Sciatic nerve (tissue), 2 donors: ENCODE measurements around the gene RSPH3. TPM values are rescaled to one million over a fixed set of nuclear protein-coding genes. Genes with fewer than 3 reads are reported as not detected.
"Not testable (repeated sequence)": the region's sequence is repeated elsewhere in the genome, so short reads cannot be mapped to it uniquely, and the experiment has no call there.

Experiments used
- ATAC-seq: fragments of 200-7000 bp; cut with Tn5 transposase; one replicate; pipeline ENCODE4 v1.9.1; 2020; ENCODE audit warnings: mild to moderate bottlenecking, moderate library complexity
- DNase-seq: peaks from one replicate; pipeline ENCODE4 v3.0.0-alpha.2; 2020; ENCODE audit warnings: low spot score
- intact Hi-C: fragments of 100-400 bp; cut with DNase I; formaldehyde crosslinking; loops from one replicate; pipeline ENCODE4 v1.14.2; 2022
- total RNA-seq: library from RNA; stranded (reverse); fragmentation: NEBNext Ultra II Directional; extraction: Animal tissue kit (Norgen Biotek cat#: 25700); gene quantifications from one replicate; pipeline ENCODE4 v1.2.1, GENCODE V29; 2021
- donor health status: DM: no; HTN: no; CAD: no.
- donor health status: DM: no; HTN: no; CAD: no.

Gene RSPH3
- 11.1 TPM for total RNA-seq

DNA sequence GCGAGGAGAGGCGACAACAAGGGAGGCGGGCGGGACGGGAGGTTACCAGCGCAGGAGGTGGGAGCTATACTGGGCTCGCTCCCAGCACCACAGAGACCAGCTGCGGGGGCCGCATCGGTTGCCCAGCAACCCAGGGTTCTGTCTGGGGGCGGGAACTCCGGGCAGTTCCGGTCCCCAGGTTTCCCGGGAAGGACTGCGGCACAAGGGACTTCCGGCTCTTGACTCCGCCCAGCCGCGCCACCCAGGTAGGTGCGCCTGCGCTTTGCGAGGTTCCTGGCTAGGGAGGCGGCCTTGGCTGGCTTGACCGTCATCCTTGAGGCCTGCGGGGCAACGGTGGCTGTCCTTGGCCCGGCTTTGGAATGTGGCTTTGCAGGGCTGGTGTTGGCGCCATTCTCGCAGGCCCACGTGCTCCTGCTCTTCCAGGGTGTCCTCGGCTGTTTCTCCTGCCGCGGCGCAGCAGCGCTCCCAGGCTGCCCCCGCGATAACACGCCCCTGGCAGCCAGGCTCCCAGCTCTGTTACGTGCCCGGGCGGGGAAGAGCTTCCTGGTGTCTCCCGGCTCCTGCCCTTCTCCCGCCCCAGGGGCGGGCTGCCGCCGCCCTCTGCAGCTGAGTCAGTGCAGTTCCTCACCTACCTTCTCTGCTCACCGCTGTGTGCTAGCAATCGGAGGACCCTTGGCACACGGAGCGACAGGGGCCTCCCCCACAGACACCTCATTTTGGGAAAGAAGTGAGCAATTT is at the start of gene RSPH3:
Gene RSPH3 (minus strand): TSS at position 537 of the 738 bp plus-strand sequence. CDS start 652 bp downstream, outside the sequence.
- intact Hi-C loops: no loop called here
- ATAC-seq: peak; percentile 99
- DNase-seq: peak; percentile 93

DNA sequence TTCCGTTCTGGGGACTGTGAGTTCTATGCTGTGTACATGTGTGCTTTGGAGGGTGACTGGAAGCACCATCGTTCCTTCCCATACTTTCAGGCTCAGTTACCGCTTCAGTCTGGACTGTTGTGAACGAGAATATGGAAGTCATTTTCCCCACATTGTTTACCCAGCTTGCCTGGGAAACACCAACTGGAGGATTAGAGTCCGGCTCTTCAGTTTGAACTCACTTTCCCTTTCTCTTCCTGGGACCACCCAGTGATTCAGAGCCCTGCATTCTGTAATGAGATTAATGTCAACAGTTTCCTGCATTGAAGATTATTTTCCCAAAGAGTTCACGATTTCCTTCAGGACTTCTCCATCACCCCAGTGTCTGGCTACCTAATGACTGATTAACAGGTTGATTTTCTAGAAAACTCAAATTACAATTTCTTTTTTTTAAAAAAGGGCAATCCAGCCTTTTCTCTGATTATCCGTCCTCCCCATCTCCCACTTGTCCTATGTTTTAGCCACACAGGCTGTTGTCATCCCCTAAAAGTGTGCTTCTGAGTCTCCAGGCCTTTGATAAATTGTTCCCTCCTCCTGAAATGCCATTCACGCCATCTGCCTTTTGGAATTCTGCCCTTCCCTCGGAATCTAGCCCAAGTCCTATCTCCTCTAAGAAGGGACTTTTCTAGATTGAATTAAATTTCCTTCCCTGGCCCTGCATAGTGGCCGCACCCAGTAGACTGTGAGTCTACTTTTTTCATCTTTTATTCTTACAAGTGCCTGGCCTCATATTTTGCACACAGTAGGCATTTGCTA is 48.1 kb upstream of the RSPH3 start:
- intact Hi-C loops: loop anchor here (10.0 kb wide), 1 partner anchor 87 kb away; no protein-coding TSS in a partner anchor
- DNase-seq: no peak
- ATAC-seq: peak; percentile 45

- no peak for DNase-seq
- ATAC-seq: no peak
- intact Hi-C loops: loop anchor here (10.0 kb wide), 1 partner anchor 89 kb away; no protein-coding TSS in a partner anchor
These were observed 45.8 kb upstream of the RSPH3 start for GRCh38 chr6:159045801-159046200.

GRCh38 chr6:159044899-159045727 is 45.1 kb upstream of the RSPH3 start, which contains the start of gene TAGAP:
TAGAP (minus strand) TSS chr6:159044991; CDS start chr6:159044146, 845 bp downstream.
- peak; percentile 90 for ATAC-seq
- intact Hi-C loops: loop anchor here (10.0 kb wide), 1 partner anchor 90 kb away; no protein-coding TSS in a partner anchor
- peak; percentile 83 for DNase-seq

DNA sequence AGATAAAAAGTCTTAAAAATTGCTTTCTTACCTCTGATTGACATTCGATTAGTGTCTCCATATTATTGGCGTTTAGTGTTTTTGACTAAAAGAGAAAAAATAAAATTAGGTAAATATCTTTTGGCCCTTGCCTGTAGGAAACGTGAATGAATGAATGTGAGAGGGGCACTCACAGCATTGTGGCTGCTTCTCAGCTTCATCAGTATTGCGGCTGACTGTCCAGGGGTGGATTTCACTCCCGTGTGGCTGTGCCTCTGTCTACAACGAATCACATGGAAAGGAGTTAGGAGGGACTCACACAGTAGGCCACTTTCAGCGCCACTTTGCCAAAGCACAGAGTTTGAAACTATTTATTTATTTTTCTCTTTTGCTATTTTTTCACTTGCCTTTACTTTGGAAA is 43.9 kb upstream of the RSPH3 start:
- peak; percentile 56 for ATAC-seq
- DNase-seq: no peak
- intact Hi-C loops: loop anchor here (10.0 kb wide), 1 partner anchor 91 kb away; no protein-coding TSS in a partner anchor

- intact Hi-C loops: loop anchor here (10.0 kb wide), 1 partner anchor 92 kb away; no protein-coding TSS in a partner anchor
- ATAC-seq (no peak), DNase-seq (no peak)
These were observed 43.2 kb upstream of the RSPH3 start for GRCh38 chr6:159043251-159043650.

DNA sequence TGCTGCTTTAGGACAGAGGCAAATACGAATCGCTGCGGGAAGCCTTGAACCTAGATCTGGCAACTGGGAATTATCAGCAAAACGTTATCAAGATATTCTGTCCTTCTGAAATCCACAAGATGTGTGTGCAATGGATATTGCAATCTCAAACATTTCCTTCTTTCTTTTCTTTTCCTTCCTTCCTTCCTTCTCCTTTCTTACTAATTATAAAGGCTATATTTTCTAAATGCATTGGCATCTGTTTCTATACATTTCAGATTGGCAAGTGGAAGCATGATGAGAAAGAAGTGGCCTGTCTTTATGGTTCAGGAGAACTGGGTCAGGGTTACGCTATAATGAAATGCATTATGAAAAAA is 42.8 kb upstream of the RSPH3 start:
- intact Hi-C loops: loop anchor here (10.0 kb wide), 1 partner anchor 92 kb away; no protein-coding TSS in a partner anchor
- no peak for DNase-seq
- no peak for ATAC-seq

DNA sequence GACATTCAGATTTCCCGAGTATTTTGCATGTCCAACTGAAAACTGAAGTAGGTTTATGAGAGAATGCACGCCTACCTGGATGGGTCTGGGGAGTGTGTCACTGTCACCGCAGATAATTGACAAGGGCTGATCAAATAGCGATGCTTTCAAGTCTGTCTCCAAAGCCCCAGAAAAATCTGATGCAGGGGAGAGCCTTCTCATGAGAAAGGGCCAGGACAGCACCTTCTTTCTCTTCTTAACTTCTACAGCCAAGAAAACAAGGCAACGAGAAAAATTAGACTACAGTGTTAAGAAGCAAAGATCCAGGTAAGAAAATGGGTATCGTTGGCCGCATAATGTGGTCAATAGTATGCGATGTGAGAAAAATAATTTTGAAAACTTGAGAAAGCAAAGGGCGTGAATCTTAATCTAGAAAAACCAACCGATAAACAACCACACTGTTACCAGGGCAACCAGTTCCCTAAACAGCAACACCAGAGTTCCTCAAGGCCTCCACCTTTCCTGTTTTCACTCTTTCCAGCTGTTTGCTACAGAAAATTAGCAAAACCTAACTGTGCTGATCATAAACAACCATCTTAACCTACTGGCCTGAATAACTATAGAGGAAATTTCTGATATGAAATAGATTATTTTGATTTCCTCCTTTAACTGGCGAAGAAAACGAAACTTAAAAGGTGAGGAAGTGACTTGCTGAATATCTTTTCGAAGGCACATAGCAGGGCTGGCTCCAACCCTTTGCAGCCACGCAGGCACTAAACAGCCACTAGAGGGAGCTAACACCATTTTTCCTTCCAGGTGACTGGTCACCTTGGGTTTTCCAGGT is 42.2 kb upstream of the RSPH3 start:
- peak; percentile 67 for ATAC-seq
- no peak for DNase-seq
- intact Hi-C loops: loop anchor here (10.0 kb wide), 1 partner anchor 93 kb away; no protein-coding TSS in a partner anchor

GRCh38 chr6:159041181-159041580 is 41.2 kb upstream of the RSPH3 start:
- intact Hi-C loops: loop anchor here (10.0 kb wide), 1 partner anchor 94 kb away; no protein-coding TSS in a partner anchor
- ATAC-seq: no peak
- DNase-seq: no peak

DNA sequence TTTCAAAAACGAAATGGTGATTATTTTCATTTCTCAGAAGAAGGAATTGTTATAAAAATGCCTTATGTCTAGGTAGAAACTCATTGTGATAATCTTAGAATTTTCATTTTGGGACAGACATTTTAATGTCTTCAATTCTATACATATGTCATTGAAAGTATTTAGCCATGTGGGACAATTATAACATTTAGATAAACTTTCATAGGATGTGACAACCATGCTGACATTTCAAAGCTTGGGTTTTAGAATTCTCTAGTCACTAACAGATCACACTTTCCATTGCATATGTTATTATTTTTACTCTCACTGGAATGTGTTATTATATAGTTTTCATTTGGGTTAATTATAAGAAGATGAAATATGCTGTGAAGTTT is 39.9 kb upstream of the RSPH3 start:
- no peak for ATAC-seq
- no peak for DNase-seq
- intact Hi-C loops: loop anchor here (10.0 kb wide), 1 partner anchor 95 kb away; no protein-coding TSS in a partner anchor

DNA sequence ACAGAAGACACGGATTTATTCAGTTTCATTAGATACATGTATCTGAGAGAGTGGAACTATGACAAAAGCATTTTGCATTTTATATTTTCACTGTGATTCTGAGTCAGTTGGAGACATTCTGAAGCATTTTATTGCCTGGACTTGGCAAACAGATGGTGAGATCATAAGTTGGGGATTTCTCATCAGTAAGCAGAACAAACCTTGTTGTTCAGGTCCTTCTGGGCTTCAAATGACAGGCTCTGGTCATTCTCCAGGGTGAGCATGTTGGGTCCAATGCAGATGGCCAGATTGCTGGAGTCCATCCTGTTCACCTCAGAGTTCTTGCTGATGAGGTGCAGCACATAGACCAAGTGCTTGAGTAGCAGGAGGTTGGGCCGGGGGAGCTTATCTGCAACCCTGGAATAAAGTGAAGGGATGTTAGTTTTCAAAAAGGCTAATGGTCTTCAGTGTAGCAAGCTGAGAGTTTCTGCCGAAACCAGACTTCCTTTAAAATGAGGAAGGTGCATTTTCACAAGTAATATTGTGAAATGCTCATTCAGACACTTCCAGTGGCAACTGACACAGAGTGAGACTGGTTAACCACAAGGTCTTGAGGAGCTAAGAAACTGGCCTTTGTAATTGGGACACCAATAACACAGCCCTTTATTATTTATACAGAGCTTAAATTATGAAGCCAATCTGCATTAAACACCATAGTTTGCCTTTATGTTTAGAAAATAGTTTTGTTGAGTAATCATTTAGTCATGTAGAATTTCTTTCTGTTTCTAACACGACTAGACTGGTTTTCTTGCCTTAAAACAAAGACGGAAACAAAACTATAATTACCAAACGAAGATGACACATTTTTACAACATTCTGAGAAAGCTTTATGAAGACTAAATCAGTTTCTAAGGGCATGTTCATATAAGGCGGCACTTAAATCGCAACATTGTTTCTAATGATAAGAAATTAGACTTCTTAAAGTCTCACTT is 39.2 kb upstream of the RSPH3 start:
- intact Hi-C loops: no loop called here
- ATAC-seq (peak; percentile 73), DNase-seq (no peak)

- DNase-seq, ATAC-seq, intact Hi-C loops: not testable (repeated sequence)
These were observed 38.3 kb upstream of the RSPH3 start for GRCh38 chr6:159038318-159038717.

GRCh38 chr6:159037756-159038290 is 37.8 kb upstream of the RSPH3 start:
- no peak for DNase-seq
- intact Hi-C loops: no loop called here
- no peak for ATAC-seq

GRCh38 chr6:159036673-159037072 is 36.7 kb upstream of the RSPH3 start:
- DNase-seq (no peak), ATAC-seq (no peak)
- intact Hi-C loops: no loop called here

- intact Hi-C loops: no loop called here
- no peak for DNase-seq
- ATAC-seq: no peak
These were observed 35.9 kb upstream of the RSPH3 start for GRCh38 chr6:159035891-159036290.

- intact Hi-C loops: no loop called here
- ATAC-seq (no peak), DNase-seq (no peak)
These were observed 33.4 kb upstream of the RSPH3 start for GRCh38 chr6:159033160-159034049.
